GM21717 (cell line): ENCODE results near the gene DOCK2.
"Not testable (repeated sequence)": the region's sequence is repeated elsewhere in the genome, so short reads cannot be mapped to it uniquely, and the experiment has no call there.

Experiments
- ATAC-seq: cut with Tn5 transposase; IDR thresholded peaks from one replicate; pipeline ENCODE4 v1.9.1; 2021; ENCODE audit warnings: mild to moderate bottlenecking, moderate library complexity; ENCODE audit not compliant: unreplicated experiment

DOCK2 gene

GRCh38 chr5:169717288-169717687 is 80.2 kb downstream of the DOCK2 start:
- no peak for ATAC-seq

GRCh38 chr5:169719360-169720314 is 82.6 kb downstream of the DOCK2 start:
- ATAC-seq: peak; percentile 71

- no peak for ATAC-seq
Observed at GRCh38 chr5:169721771-169722170, 84.7 kb downstream of the DOCK2 start.

GRCh38 chr5:169723103-169723831 is 86.2 kb downstream of the DOCK2 start:
- ATAC-seq: no peak

- no peak for ATAC-seq
Observed at GRCh38 chr5:169724303-169725087, 87.4 kb downstream of the DOCK2 start.

GRCh38 chr5:169725665-169726064 is 88.6 kb downstream of the DOCK2 start:
- not testable (repeated sequence) for ATAC-seq

GRCh38 chr5:169728418-169728817 is 91.3 kb downstream of the DOCK2 start:
- ATAC-seq: no peak

GRCh38 chr5:169731221-169731620 is 94.1 kb downstream of the DOCK2 start:
- no peak for ATAC-seq

- no peak for ATAC-seq
Observed at GRCh38 chr5:169732841-169733240, 95.8 kb downstream of the DOCK2 start.

GRCh38 chr5:169735913-169736312 is 98.8 kb downstream of the DOCK2 start:
- ATAC-seq: no peak

- peak; percentile 57 for ATAC-seq
Observed at GRCh38 chr5:169736653-169737052, 99.6 kb downstream of the DOCK2 start.

GRCh38 chr5:169740435-169740834 is 103.4 kb downstream of the DOCK2 start:
- no peak for ATAC-seq

GRCh38 chr5:169742771-169743296 is 105.8 kb downstream of the DOCK2 start:
- no peak for ATAC-seq

GRCh38 chr5:169744336-169744735 is 107.3 kb downstream of the DOCK2 start:
- no peak for ATAC-seq

GRCh38 chr5:169745441-169746146 is 108.5 kb downstream of the DOCK2 start:
- ATAC-seq: peak; percentile 18

GRCh38 chr5:169746147-169746694 is 109.1 kb downstream of the DOCK2 start:
- peak; percentile 67 for ATAC-seq

GRCh38 chr5:169748174-169748573 is 111.1 kb downstream of the DOCK2 start:
- no peak for ATAC-seq

GRCh38 chr5:169749295-169749694 is 112.2 kb downstream of the DOCK2 start:
- ATAC-seq: no peak

- ATAC-seq: no peak
Observed at GRCh38 chr5:169751490-169751889, 114.4 kb downstream of the DOCK2 start.

GRCh38 chr5:169752566-169752965 is 115.5 kb downstream of the DOCK2 start:
- ATAC-seq: not testable (repeated sequence)
